Measurements from ENCODE around the gene CHD9NB. TPM values are rescaled to one million over a fixed set of nuclear protein-coding genes. Genes with fewer than 3 reads are reported as not detected.
"Not testable (repeated sequence)": the region's sequence is repeated elsewhere in the genome, so short reads cannot be mapped to it uniquely, and the experiment has no call there.

The CHD9NB gene
- total RNA-seq, 2 donors from 2014 or later = 0.31 TPM; not detected in 1

- Mint-ChIP-seq H3K27me3 (no peaks in the 10 kb centered on the region), H3K4me3 (peak overlapping the region; percentile 7), H3K27ac (no peak overlapping the region), H3K4me1 (peaks cover 15% of the 10 kb centered on the region), H3K36me3 (ENCODE audit: low read depth) (no peaks in the 10 kb centered on the region)
- ATAC-seq (no peak), DNase-seq (no peak)
- H3K9me3 ChIP-seq (ENCODE audit: control insufficient read depth, low read length, poor library complexity, severe bottlenecking) = no peaks in the 10 kb centered on the region
Measured at GRCh38 chr16:53061256-53061655, 8.6 kb upstream of the CHD9NB start.

GRCh38 chr16:53059672-53060071 lies 7.0 kb upstream of the CHD9NB start:
- Mint-ChIP-seq H3K4me3 (no peak overlapping the region), H3K36me3 (ENCODE audit: low read depth) (no peaks in the 10 kb centered on the region), H3K27ac (no peak overlapping the region), H3K4me1 (peaks cover 17% of the 10 kb centered on the region), H3K27me3 (no peaks in the 10 kb centered on the region)
- DNase-seq (no peak), ATAC-seq (no peak)
- no peaks in the 10 kb centered on the region for H3K9me3 ChIP-seq (ENCODE audit: control insufficient read depth, low read length, poor library complexity, severe bottlenecking)

DNA sequence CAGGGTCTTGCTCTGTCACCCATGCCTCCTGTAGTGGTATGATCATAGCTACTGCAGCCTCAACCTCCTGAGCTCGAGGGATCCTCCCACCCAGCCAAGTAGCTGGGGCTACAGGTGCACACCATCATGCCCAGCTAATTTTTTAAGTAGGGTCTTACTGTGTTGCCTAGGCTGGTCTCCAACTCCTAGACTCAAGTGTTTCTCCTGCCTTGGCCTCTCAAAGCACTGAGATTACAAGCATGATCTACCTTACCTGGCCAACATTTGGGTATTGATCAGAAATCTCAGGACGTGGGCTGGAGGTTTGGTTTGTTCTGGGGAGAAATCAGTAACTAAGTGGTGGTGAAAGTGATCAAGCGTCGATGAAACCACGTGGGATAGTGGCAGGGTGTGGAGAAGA lies 6.2 kb upstream of the CHD9NB start:
- H3K27ac Mint-ChIP-seq = peak overlapping the region; percentile 57
- H3K4me1 Mint-ChIP-seq = peaks cover 21% of the 10 kb centered on the region
- no peaks in the 10 kb centered on the region for H3K9me3 ChIP-seq (ENCODE audit: control insufficient read depth, low read length, poor library complexity, severe bottlenecking)
- DNase-seq = no peak
- no peak overlapping the region for H3K4me3 Mint-ChIP-seq
- no peak for ATAC-seq
- H3K36me3 Mint-ChIP-seq (ENCODE audit: low read depth) = no peaks in the 10 kb centered on the region
- no peaks in the 10 kb centered on the region for H3K27me3 Mint-ChIP-seq

GRCh38 chr16:53058441-53058840 lies 5.7 kb upstream of the CHD9NB start:
- no peak for DNase-seq
- no peaks in the 10 kb centered on the region for H3K9me3 ChIP-seq (ENCODE audit: control insufficient read depth, low read length, poor library complexity, severe bottlenecking)
- no peak for ATAC-seq
- no peaks in the 10 kb centered on the region for H3K36me3 Mint-ChIP-seq (ENCODE audit: low read depth)
- H3K4me3 Mint-ChIP-seq = no peak overlapping the region
- no peaks in the 10 kb centered on the region for H3K27me3 Mint-ChIP-seq
- H3K27ac Mint-ChIP-seq = peak overlapping the region; percentile 57
- H3K4me1 Mint-ChIP-seq = peaks cover 21% of the 10 kb centered on the region

DNA sequence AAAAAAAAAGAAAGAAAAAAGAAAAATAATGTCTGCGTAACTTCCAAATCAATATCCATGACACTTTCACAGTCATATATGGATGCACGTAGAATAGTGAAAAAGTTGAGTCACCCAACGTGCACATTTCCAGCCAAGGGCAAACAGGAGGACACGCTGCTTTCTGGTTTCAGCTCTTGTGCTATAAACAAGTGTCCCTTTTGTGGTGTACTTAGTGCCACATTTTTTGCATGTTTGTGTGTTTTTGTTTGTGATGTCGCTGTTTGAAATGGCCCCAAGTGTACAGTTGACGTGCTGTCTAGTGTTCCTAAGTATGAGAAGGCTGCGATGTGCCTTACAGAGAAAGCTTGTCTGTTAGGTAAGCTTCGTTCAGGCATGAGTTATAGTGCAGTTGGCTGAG lies 5.0 kb upstream of the CHD9NB start:
- no peaks in the 10 kb centered on the region for H3K9me3 ChIP-seq (ENCODE audit: control insufficient read depth, low read length, poor library complexity, severe bottlenecking)
- H3K27ac Mint-ChIP-seq = no peak overlapping the region
- no peaks in the 10 kb centered on the region for H3K27me3 Mint-ChIP-seq
- H3K36me3 Mint-ChIP-seq (ENCODE audit: low read depth) = no peaks in the 10 kb centered on the region
- DNase-seq = no peak
- no peak for ATAC-seq
- peaks cover 21% of the 10 kb centered on the region for H3K4me1 Mint-ChIP-seq
- no peak overlapping the region for H3K4me3 Mint-ChIP-seq

GRCh38 chr16:53056392-53056881 lies 3.7 kb upstream of the CHD9NB start:
- Mint-ChIP-seq H3K27me3 (no peaks in the 10 kb centered on the region), H3K27ac (no peak overlapping the region), H3K36me3 (ENCODE audit: low read depth) (no peaks in the 10 kb centered on the region), H3K4me1 (peaks cover 16% of the 10 kb centered on the region), H3K4me3 (no peak overlapping the region)
- no peak for ATAC-seq
- DNase-seq = no peak
- no peaks in the 10 kb centered on the region for H3K9me3 ChIP-seq (ENCODE audit: control insufficient read depth, low read length, poor library complexity, severe bottlenecking)

DNA sequence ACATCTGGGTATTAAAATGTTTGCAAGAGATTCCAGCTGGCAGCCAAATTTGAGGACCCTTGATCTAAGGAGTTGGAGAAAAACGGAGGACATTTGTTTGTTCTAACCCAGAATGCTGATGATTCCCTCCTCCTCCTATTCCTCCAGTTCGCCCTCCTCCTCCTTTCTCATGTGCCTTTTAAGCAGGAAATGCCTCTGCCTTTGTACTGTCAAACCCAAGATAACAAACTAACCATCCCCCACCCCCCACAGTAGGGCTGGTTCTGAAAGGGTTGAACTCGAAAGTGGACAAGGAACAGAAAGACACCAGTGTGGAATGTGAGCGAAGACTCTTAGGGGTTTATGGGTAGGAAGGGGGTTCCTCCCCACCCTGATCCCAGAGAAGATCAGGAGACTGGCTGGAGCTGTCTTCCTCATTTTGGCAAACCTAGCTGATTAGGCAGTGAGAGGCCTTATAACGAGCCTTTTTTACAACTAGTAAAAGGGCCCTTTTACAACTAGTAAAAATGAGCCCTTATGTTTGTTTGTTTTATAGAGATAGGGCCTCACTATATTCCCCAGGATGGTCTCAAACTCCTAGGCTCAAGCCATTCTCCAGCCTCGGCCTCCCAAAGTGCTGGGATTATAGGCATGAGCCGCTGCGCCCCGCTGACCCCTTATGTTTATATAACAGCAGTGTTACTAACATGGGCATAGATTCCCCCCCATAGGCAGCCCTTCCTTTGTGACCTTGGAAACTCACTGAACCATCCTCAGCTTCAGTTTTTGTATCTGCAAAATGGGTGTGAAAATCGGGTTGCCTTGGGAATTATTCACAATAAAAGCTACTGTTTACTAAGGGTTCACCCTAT lies 3.1 kb upstream of the CHD9NB start:
- Mint-ChIP-seq H3K27me3 (no peaks in the 10 kb centered on the region), H3K4me3 (peak overlapping the region; percentile 92), H3K27ac (peak overlapping the region; percentile 83), H3K4me1 (peaks cover 13% of the 10 kb centered on the region), H3K36me3 (ENCODE audit: low read depth) (no peaks in the 10 kb centered on the region)
- no peak for DNase-seq
- ATAC-seq = no peak
- no peaks in the 10 kb centered on the region for H3K9me3 ChIP-seq (ENCODE audit: control insufficient read depth, low read length, poor library complexity, severe bottlenecking)

DNA sequence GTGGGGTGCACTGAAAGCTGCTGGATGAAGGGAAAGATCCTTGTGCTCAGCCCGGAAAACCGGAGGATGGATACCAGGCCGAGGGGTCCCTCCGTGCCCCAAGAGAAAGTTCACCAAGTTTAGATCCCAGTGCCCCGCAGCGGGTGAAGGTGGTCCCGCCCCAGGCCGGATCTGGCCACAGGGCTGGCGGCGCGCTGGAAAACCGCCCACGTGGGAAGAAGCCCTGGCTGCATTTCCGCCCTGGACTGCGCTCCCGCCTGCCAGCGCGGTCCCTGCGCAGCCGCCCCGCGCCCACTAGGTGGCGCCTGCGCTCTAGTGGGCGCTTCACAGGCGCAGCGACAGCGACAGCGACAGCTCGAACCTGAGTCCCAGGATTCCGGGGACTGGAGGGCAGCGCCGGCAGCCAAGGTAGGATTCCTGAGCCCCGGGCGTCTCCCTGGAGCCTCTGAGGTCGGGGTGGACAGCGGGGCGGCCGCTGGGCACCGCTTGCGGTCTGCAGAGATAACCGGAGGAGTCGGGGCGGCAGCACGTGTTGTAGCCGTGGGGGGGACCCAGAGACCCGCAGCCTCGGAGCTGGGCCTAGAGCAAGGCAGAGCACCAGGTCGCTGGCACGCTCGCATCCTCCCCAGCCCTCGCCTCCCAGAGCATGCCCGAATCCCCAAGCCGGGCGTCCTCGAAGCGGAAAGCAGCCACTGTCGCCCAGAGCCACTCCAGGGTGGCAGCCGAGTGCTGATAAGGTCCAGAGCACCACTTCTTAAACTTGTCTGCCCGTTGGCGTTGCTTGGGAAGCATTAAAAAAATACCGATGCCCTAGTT lies 2.2 kb upstream of the CHD9NB start, which contains the start of gene CHD9:
Gene CHD9 (plus strand): TSS at position 322 of the 816 bp plus-strand sequence. CDS start 101,099 bp downstream, outside the sequence.
- H3K4me3 Mint-ChIP-seq = peak within 1 kb of the TSS; percentile 92

GRCh38 chr16:53053967-53054669 lies 1.4 kb upstream of the CHD9NB start:
- Mint-ChIP-seq H3K4me1 (peaks cover 13% of the 10 kb centered on the region), H3K27me3 (no peaks in the 10 kb centered on the region), H3K4me3 (peak overlapping the region; percentile 92), H3K36me3 (ENCODE audit: low read depth) (no peaks in the 10 kb centered on the region), H3K27ac (peak overlapping the region; percentile 27)
- peak; percentile 29 for ATAC-seq
- no peak for DNase-seq
- no peaks in the 10 kb centered on the region for H3K9me3 ChIP-seq (ENCODE audit: control insufficient read depth, low read length, poor library complexity, severe bottlenecking)

More for the DNA sequence above, 2.2 kb upstream of the CHD9NB start, which contains the start of gene CHD9:
- ATAC-seq (peak; percentile 95), DNase-seq (peak; percentile 65 to 68 (median 67))
- no peaks in the 10 kb centered on the region for H3K9me3 ChIP-seq (ENCODE audit: control insufficient read depth, low read length, poor library complexity, severe bottlenecking)
- H3K27me3 Mint-ChIP-seq = no peaks in the 10 kb centered on the region
- peaks cover 13% of the 10 kb centered on the region for H3K4me1 Mint-ChIP-seq
- no peaks in the 10 kb centered on the region for H3K36me3 Mint-ChIP-seq (ENCODE audit: low read depth)
- peak within 1 kb of the TSS; percentile 83 for H3K27ac Mint-ChIP-seq

DNA sequence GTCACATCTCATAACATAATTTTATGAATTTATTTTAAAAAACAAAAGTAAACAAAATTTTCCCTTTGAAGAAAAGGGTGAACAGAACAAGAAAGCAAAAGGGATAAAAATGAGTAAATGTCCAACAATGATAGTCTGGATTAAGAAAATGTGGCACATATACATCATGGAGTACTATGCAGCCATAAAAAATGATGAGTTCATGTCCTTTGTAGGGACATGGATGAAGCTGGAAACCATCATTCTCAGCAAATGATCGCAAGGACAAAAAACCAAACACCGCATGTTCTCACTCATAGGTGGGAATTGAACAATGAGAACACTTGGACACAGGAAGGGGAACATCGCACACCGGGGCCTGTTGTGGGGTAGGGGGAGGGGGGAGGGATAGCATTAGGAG lies 1.4 kb downstream of the CHD9NB start:
- DNase-seq; H3K27me3 Mint-ChIP-seq; H3K9me3 ChIP-seq (ENCODE audit: control insufficient read depth, low read length, poor library complexity, severe bottlenecking); H3K36me3 Mint-ChIP-seq (ENCODE audit: low read depth); H3K27ac Mint-ChIP-seq; H3K4me3 Mint-ChIP-seq; H3K4me1 Mint-ChIP-seq; ATAC-seq: not testable (repeated sequence)

- Mint-ChIP-seq H3K27ac (no peak overlapping the region), H3K36me3 (ENCODE audit: low read depth) (no peaks in the 10 kb centered on the region), H3K4me1 (peaks cover 2% of the 10 kb centered on the region), H3K27me3 (peaks cover 23% of the 10 kb centered on the region), H3K4me3 (no peak overlapping the region)
- ATAC-seq = no peak
- no peaks in the 10 kb centered on the region for H3K9me3 ChIP-seq (ENCODE audit: control insufficient read depth, low read length, poor library complexity, severe bottlenecking)
- no peak for DNase-seq
Measured at GRCh38 chr16:53048139-53048915, 4.4 kb downstream of the CHD9NB start.

GRCh38 chr16:53047515-53047914 lies 5.2 kb downstream of the CHD9NB start:
- ATAC-seq; DNase-seq; H3K4me3 Mint-ChIP-seq; H3K27ac Mint-ChIP-seq; H3K9me3 ChIP-seq (ENCODE audit: control insufficient read depth, low read length, poor library complexity, severe bottlenecking); H3K36me3 Mint-ChIP-seq (ENCODE audit: low read depth); H3K4me1 Mint-ChIP-seq: not testable (repeated sequence)
- H3K27me3 Mint-ChIP-seq = peaks cover 23% of the 10 kb centered on the region
